SK-N-MC (cell line): ENCODE measurements around the gene ATG10.
A peak's percentile ranks its signal among the peaks of the same experiment; 100 is the strongest.

Experiments used
- EZH2 ChIP-seq: fragments of 200-600 bp; sonication (generic); IDR thresholded peaks from one replicate; pipeline ENCODE4 v1.6.1; 2017; ENCODE audit warnings: antibody characterized with exemption
- FOXP2 ChIP-seq: optimal IDR thresholded peaks from 2 replicates; pipeline ENCODE3; 2011; ENCODE audit warnings: mild to moderate bottlenecking, moderate library complexity; ENCODE audit not compliant: insufficient read depth; ENCODE audit errors: extremely low read length, control extremely low read depth
- POLR2AphosphoS5 ChIP-seq: IDR thresholded peaks from 2 replicates; pipeline ENCODE4 v1.6.1; 2012; ENCODE audit warnings: mild to moderate bottlenecking, low read depth, low read length, borderline replicate concordance

- TF ChIP-seq POLR2AphosphoS5 (no peak), FOXP2 (peak; percentile 95), EZH2 (no peak)
Measured at GRCh38 chr5:82156874-82157273, 185.1 kb downstream of the ATG10 start.
